Dedifferentiated amniotic fluid mesenchymal stem cell (primary cell): Measurements from ENCODE around the gene PDRG1.

Experiments used
- DNase-seq: peaks from one replicate; pipeline ENCODE4 v3.0.0-alpha.2; 2016; ENCODE audit errors: extremely low spot score

PDRG1 gene

GRCh38 chr20:31951530-31952453 lies at the start of gene PDRG1:
Gene PDRG1 (minus strand): TSS chr20:31952046. CDS start chr20:31951961, 85 bp downstream.
- DNase-seq = peak; percentile 95

GRCh38 chr20:31998246-31998645 lies 46.4 kb upstream of the PDRG1 start:
- no peak for DNase-seq

DNA sequence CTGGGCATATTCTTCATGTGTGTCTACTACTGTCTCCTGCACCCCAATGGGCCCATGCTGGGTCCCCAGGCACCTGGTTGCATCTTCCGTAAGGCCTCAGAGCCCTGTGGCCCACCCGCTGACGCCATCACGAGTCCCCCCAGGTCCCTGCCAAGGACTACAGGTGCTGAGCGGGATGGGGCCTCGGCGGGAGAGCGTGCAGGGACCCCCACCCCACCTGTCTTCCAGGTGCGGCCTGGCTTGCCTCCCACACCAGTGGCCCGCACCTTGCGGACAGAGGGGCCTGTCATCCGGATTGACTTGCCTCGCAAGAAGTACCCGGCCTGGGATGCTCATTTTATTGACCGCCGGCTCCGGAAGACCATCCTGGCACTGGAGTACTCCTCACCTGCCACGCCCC lies 45.1 kb upstream of the PDRG1 start:
- no peak for DNase-seq

- no peak for DNase-seq
Observed at GRCh38 chr20:31992086-31992485, 40.2 kb upstream of the PDRG1 start.

DNA sequence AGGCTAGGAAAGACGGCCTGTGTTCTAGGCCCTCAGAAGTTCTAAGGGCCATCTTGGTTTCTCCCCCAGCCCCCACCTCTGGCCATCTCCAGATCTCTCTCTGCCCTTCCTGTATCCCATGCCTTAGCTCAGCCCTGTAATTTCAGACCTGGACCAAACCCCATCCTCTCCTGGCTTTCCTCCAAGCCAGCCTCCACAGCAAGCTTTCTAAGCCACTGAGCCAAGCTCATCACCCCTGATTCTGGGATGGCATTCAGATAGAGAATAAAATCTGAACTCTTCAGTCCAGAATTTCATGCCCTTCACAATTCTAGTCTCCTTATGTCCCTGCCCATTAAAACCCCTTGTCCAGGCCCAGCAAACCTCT lies 39.5 kb upstream of the PDRG1 start:
- DNase-seq = no peak

DNA sequence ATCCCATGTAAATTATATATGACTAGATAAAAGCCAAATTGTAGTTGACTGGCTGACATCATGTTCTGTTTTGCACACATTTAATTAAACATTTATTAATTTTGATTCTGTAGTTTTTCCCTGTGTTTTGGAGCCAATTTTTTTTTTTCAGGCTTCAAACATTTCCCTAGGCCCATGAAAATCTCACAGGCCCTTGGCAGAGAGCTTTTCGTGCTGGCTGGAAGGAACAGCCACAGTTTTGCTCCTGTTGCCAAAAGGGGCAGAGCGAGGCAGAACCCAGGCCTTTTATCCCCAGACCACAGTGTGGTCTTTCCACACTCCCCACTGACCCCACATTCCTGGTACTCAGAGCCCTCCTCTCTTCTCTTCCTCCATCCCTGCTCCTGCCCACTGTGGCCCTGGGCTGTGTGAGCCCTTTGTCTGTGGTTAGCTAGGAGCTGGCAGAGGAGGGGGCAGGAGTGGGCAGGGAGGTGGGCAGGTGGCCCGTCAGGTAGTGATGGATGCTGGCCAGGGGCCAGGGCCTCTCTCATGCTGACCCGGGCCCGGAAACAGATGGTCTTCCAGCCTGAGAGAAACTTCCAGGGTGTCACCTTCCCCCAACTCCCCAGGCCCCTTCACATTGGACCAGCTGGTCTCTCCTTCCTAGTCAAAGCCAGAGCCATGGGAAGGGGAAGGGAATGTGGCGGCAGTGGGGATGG lies 38.9 kb upstream of the PDRG1 start:
- DNase-seq = no peak

DNA sequence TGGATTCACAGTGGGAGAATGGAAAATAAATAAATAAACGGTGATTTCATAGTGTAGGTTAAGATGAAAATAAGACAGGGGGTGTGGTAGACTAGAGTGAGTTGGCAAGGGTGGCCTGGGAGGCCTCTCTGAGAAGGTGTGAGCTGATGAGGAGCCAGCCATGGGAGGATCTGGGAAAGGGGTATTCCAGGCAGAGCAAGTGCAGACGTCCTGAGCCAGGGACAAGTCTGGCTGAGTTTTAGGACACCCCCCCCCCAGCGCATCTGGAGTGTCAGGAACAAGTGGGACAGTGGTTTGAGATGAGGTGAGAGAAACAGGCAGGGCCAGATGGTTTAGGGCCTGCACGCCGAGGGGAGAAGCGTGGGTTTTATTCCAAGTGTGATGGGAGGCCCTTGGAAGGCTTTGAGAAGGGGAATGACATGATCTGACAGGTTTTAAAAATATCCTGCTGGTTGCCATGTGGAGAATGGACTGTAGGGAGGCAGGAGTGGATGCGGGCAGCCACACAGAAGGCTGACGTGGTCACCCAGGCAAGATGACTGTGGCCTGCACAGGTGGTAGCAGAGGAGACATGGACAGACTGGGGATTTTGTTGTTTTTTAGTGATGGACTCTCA lies 37.3 kb upstream of the PDRG1 start:
- DNase-seq = no peak

- DNase-seq = no peak
Observed at GRCh38 chr20:31988430-31989015, 36.7 kb upstream of the PDRG1 start.

- no peak for DNase-seq
Observed at GRCh38 chr20:31987744-31988143, 35.9 kb upstream of the PDRG1 start.

DNA sequence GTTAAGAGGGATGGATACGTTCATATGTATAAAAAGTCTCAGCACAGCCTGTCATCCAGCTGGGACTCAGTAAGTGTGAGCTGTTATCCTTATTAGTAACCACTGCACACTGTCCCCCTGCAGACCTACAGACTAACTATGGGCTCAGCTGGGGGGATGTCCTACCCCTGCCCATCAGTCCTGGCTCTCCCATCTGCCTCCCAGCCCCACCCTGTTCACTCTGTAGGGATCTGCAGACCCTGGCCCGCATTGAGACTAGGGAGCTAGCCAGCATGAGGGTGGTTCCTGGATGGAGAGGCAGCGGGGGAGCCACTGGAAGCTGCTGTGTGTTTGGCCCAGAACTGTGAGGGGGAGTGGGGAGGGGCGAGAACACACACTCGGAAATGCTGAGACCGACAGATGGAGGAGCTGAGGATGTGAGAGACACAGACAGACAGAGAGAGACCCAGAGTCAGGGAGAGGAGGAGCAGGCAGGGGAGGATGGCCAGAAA lies 33.2 kb upstream of the PDRG1 start:
- DNase-seq = no peak

DNA sequence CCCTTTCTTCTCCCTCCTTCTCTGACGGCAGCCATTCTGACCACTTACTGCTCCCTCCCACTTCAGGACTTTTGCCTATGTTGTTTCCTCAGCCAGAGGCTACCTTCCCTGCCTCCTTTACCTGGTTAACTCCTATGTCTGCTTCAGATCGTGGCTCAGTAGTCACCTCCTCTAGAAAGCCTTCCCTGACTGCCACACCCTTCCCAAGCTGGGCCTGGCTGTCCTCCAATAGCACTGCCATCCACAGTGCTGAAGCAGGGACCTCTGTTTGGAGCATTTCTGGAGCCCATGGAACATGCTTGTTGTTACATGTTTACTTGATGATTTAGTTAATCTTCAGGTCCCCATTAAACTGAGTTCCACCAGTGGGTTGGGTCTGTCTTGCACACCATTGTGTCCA lies 29.9 kb upstream of the PDRG1 start:
- no peak for DNase-seq

- DNase-seq = no peak
Observed at GRCh38 chr20:31979713-31980426, 28.0 kb upstream of the PDRG1 start.

DNA sequence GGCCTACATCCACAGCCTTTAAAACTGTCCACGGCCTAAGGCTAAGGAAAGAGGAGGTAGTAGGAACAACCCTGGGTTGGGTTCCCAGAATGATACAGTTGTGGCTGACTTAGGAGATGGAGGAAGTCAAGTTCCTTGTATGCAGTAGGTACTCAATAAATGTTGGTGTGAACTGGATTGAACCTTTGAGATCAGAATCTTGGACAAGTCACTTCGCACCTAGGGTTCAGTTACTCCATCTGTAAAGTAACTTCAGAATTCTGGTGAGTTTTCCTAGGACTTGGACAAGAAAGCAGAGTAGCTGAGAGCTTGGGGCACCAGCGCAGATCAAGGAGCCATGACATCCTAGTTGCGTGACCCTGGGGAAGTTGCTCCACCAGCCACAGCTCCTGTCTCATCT lies 25.2 kb upstream of the PDRG1 start:
- DNase-seq = no peak

DNA sequence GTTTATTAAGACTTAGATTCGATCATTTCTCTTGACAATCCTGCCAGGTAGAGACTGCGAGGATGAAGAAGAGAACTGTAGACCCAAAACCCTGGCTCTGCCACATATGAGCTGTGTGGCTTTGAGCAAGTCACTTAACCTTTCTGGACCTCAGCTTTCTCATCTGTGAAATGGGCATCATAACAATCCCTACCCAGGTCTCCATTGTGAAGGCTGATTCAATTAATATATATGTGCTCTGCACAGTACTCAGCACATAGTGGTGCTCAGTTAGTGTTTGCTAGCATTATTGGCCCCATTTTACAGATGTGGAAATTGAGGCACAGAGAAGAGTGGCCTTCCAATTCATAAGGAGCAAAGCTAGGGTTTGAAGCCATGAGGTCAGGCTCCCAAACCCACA lies 24.0 kb upstream of the PDRG1 start:
- no peak for DNase-seq

- DNase-seq = no peak
Observed at GRCh38 chr20:31974951-31975487, 23.2 kb upstream of the PDRG1 start.

DNA sequence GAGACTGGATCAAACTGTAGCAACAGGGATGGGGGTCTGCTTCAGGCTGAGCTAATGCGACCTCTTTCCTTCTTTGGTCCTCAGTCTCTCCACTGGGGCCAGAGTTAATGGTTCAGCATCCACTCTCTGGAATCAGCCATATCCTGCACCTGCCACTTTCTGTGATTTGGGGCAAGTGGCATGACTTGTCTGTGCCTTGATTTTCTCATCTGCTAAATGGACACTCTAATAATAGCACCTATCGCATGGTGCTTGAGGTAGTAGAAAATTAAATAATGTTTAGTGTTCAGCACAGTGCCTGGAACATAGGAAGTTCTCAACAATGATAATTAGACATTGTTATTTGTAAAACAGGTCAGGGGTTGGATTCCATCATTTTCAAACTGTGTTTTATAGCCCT lies 22.4 kb upstream of the PDRG1 start:
- no peak for DNase-seq

DNA sequence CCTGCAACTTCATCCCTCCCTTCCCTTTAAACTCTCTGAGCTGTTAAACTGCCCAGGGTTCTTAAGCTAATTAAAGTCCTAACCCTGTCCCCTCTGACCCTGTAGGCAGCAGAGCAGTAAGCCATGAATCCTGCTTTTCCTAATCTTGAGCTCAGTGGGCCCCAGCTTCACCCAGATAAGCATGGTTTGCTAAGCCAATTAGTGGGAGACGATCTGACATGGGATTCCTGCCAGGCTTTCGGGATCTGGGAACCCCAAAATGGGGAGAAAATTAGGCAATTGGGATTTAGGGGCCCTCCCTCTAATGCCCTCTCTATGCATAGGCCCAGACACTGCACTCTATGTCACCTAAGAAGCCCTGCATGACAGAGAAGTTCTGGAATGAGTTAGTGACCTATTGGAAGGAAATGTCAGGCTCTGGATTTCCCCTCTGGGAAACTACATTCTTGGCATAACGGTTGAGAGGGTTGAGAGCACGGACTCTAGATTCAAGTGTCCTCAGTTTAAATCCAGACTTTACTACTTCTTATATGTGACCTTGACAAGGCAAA lies 20.7 kb upstream of the PDRG1 start:
- DNase-seq = peak; percentile 28

- DNase-seq = no peak
Observed at GRCh38 chr20:31969991-31970390, 18.1 kb upstream of the PDRG1 start.

DNA sequence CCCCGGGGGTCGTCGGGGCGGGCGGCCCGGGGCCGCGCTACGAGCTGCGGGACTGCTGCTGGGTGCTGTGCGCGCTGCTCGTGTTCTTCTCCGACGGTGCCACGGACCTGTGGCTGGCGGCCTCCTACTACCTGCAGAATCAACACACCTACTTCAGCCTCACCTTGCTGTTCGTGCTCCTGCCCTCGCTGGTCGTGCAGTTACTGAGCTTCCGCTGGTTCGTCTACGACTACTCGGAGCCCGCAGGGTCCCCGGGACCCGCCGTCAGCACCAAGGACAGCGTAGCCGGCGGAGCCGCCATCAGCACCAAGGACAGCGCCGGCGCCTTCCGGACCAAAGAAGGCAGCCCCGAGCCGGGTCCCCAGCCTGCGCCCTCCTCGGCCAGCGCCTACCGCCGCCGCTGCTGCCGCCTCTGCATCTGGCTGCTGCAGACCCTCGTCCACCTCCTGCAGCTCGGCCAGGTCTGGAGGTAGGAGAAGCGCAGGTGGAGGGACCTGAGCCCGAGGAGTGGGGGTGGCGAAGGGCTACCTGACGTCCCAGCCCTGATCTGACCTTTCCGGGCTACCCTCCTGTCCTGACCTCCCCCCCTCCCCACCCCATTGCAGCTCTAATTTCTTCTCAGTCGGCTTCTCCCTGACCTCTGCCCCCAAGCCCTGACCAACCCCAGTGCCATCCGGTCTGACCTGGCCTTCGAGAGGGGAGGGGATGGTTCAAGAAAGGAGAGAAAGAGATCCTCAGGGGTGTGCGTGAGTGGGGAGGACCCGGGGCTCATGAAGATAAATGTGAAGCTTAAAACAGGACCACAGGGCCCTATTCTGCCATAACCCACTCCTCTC lies 16.7 kb upstream of the PDRG1 start:
- DNase-seq = peak; percentile 48

DNA sequence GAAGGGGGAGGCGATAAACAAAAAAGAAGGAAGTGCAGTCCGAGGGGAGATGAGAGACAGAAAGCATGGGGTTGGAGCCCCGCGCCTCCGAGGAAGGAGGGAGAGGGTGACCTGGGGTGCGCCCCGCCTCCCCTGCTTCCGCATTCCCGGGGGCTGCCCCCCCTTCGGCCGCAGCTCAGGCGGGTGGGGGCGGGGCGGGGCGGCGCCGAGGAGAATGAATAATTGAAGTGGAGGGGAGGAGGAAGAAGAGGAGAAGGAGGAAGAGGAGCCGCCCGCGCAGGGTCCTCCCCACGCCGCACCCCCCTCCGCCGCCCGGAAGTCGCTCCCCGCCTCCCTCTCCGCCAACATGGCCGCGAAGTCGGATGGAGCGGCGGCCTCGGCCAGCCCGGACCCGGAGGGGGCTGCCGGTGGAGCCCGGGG lies 16.0 kb upstream of the PDRG1 start, which contains the start of gene XKR7:
XKR7 (plus strand) TSS at position 322 of the 420 bp plus-strand sequence; CDS start at position 347, 25 bp downstream.
- DNase-seq = no peak
